HCT116 (cell line): ENCODE results near the gene LRRC2. TPM values are rescaled to one million over a fixed set of nuclear protein-coding genes. Genes with fewer than 3 reads are reported as not detected.

Experiments
- ATAC-seq: fragments of 200-7000 bp; cut with Tn5 transposase; 2 replicates; pipeline ENCODE4 v1.9.1; 2020; ENCODE audit warnings: mild to moderate bottlenecking, moderate library complexity
- BruUV-seq: library from RNA; stranded (reverse); fragments of 400-500 nt; replicated peaks from 2 replicates; lab custom pipeline; 2021; lab: Mats Ljungman, UMichigan
- CTCF ChIA-PET: fragments of 300-600 bp; sonication (Branson Sonifier 250); formaldehyde crosslinking; loops from one replicate; lab custom pipeline; 2021; ENCODE audit warnings: antibody characterized with exemption; lab: Charles Lee
- POLR2A ChIA-PET: fragments of 300-600, 350-600 bp; sonication (Branson Sonifier 250); formaldehyde crosslinking; loops from one replicate; lab custom pipeline; 2021; ENCODE audit warnings: antibody characterized with exemption; lab: Charles Lee
- RAD21 ChIA-PET, 2 experiments: fragments of 300-600 bp; sonication (Branson Sonifier 250); formaldehyde crosslinking; loops; one replicate each; lab custom pipeline; 2023; ENCODE audit warnings: low total read pairs in 2 of 2; ENCODE audit not compliant: uncharacterized antibody in 2 of 2, unreplicated experiment in 2 of 2, low non-redundant PET in 1 of 2; lab: Charles Lee
- DNase-seq: peaks from one replicate; pipeline ENCODE4 v3.0.0-alpha.2; 2010; ENCODE audit warnings: low read depth, low spot score
- H2AFZ ChIP-seq: fragments of 200-600 bp; shearing (Covaris generic), sonication (generic); 2 replicates; pipeline ENCODE4 v1.6.1; 2017; ENCODE audit warnings: low read depth, mixed run types, mixed read lengths, antibody characterized with exemption, low read length; ENCODE audit not compliant: poor library complexity, severe bottlenecking
- H3K27ac ChIP-seq: 2 replicates; pipeline ENCODE4 v1.5.1; 2012; ENCODE audit warnings: low read depth, low read length
- H3K27me3 ChIP-seq: fragments of 200-600 bp; sonication (generic); 2 replicates; pipeline ENCODE4 v1.6.1; 2016; ENCODE audit warnings: mixed run types, low read length, mixed read lengths; ENCODE audit not compliant: insufficient read depth
- H3K36me3 ChIP-seq, 2 experiments: fragments of 200-500 bp in 1 of 2; fragments of 200-600 bp in 1 of 2; sonication (Bioruptor generic) in 1 of 2; sonication (generic) in 1 of 2; 2 replicates each; pipeline versions ENCODE4 v1.5.1 to v1.6.1; 2014 to 2016; ENCODE audit warnings: low read length in 2 of 2, inconsistent platforms in 1 of 2, mixed read lengths in 1 of 2, mixed run types in 1 of 2; ENCODE audit not compliant: insufficient read depth in 2 of 2, control insufficient read depth in 1 of 2
- H3K4me1 ChIP-seq, 2 experiments: fragments of 200-600 bp in 1 of 2; sonication (generic) in 1 of 2; 2 replicates each; pipeline versions ENCODE4 v1.5.1 to v1.6.1; 2012 to 2017; ENCODE audit warnings: low read length in 2 of 2, inconsistent platforms in 1 of 2, mild to moderate bottlenecking in 1 of 2, mixed read lengths in 1 of 2, mixed run types in 1 of 2, moderate library complexity in 1 of 2; ENCODE audit not compliant: insufficient read depth in 2 of 2, control insufficient read depth in 1 of 2
- H3K4me2 ChIP-seq: fragments of 200-600 bp; sonication (generic); 2 replicates; pipeline ENCODE4 v1.6.1; 2017; ENCODE audit warnings: mixed run types, low read length, mixed read lengths
- H3K4me3 ChIP-seq, 2 experiments: fragments of 200-600 bp in 1 of 2; sonication (generic) in 1 of 2; replicated peaks in 1 of 2; 2 replicates each; pipeline ENCODE4 v1.5.1; 2011 to 2016; ENCODE audit warnings: low read length in 2 of 2, control low read depth in 1 of 2, low read depth in 1 of 2, mild to moderate bottlenecking in 1 of 2, mixed read lengths in 1 of 2, mixed run types in 1 of 2
- H3K79me2 ChIP-seq: fragments of 200-600 bp; sonication (generic); 2 replicates; pipeline ENCODE4 v1.6.1; 2017; ENCODE audit warnings: mild to moderate bottlenecking, mixed run types, low read length, moderate library complexity, mixed read lengths; ENCODE audit not compliant: insufficient read depth
- H3K9ac ChIP-seq: fragments of 200-600 bp; sonication (generic); 2 replicates; pipeline ENCODE4 v1.6.1; 2016; ENCODE audit warnings: low read length, mixed read lengths
- H3K9me2 ChIP-seq: fragments of 200-600 bp; sonication (generic), shearing (Covaris generic); 2 replicates; pipeline ENCODE4 v1.6.1; 2017; ENCODE audit warnings: mixed run types, mild to moderate bottlenecking, moderate library complexity; ENCODE audit not compliant: insufficient read depth
- H3K9me3 ChIP-seq, 2 experiments: fragments of 200-500 bp in 1 of 2; fragments of 200-600 bp in 1 of 2; sonication (Bioruptor generic) in 1 of 2; sonication (generic) in 1 of 2; 2 replicates each; pipeline ENCODE4 v1.6.1; 2014 to 2017; ENCODE audit warnings: low read length in 2 of 2, mixed read lengths in 2 of 2, inconsistent platforms in 1 of 2, low read depth in 1 of 2, mild to moderate bottlenecking in 1 of 2, mixed run types in 1 of 2, moderate library complexity in 1 of 2; ENCODE audit not compliant: control insufficient read depth in 1 of 2, insufficient read depth in 1 of 2
- H4K20me1 ChIP-seq: fragments of 200-600 bp; sonication (generic), shearing (Covaris generic); 2 replicates; pipeline ENCODE4 v1.6.1; 2017; ENCODE audit warnings: mixed run types, mild to moderate bottlenecking, moderate library complexity; ENCODE audit not compliant: insufficient read depth
- CBX3 ChIP-seq: IDR thresholded peaks from 2 replicates; pipeline ENCODE4 v1.6.1; 2012; ENCODE audit warnings: low read depth
- CEBPB ChIP-seq: IDR thresholded peaks from 2 replicates; pipeline ENCODE4 v1.6.1; 2012; ENCODE audit warnings: low read depth
- CTCF ChIP-seq, 3 experiments: fragments of 200-600 bp in 1 of 3; sonication (generic) in 1 of 3; IDR thresholded peaks in 2 of 3; conservative IDR thresholded peaks in 1 of 3; 2 replicates each; pipeline ENCODE4 v1.5.1; 2012 to 2017; ENCODE audit warnings: low read depth in 2 of 3, low read length in 2 of 3, antibody characterized with exemption in 1 of 3, borderline replicate concordance in 1 of 3, control low read depth in 1 of 3, mild to moderate bottlenecking in 1 of 3, mixed read lengths in 1 of 3, mixed run types in 1 of 3, moderate library complexity in 1 of 3; ENCODE audit not compliant: insufficient read depth in 1 of 3
- EGR1 ChIP-seq: IDR thresholded peaks from 2 replicates; pipeline ENCODE4 v1.6.1; 2012; ENCODE audit warnings: low read depth
- EZH2 ChIP-seq: fragments of 200-600 bp; sonication (generic); IDR thresholded peaks from 2 replicates; pipeline ENCODE4 v1.6.1; 2017; ENCODE audit warnings: antibody characterized with exemption, mixed run types
- FOSL1 ChIP-seq: IDR thresholded peaks from 2 replicates; pipeline ENCODE4 v1.6.1; 2012; ENCODE audit warnings: low read depth
- JUND ChIP-seq: IDR thresholded peaks from 2 replicates; pipeline ENCODE4 v1.6.1; 2012
- MAX ChIP-seq: IDR thresholded peaks from 2 replicates; pipeline ENCODE4 v1.6.1; 2012
- POLR2A ChIP-seq: IDR thresholded peaks from 2 replicates; pipeline ENCODE4 v1.7.0; 2011; ENCODE audit warnings: borderline replicate concordance; ENCODE audit not compliant: insufficient read depth, insufficient read length; ENCODE audit errors: extremely low read depth
- POLR2AphosphoS5 ChIP-seq: IDR thresholded peaks from 2 replicates; pipeline ENCODE4 v1.6.1; 2011; ENCODE audit warnings: mild to moderate bottlenecking, low read depth, low read length, moderate library complexity
- RAD21 ChIP-seq: IDR thresholded peaks from 2 replicates; pipeline ENCODE4 v1.6.1; 2012; ENCODE audit warnings: low read depth, mild to moderate bottlenecking
- SIN3A ChIP-seq: IDR thresholded peaks from 2 replicates; pipeline ENCODE4 v1.6.1; 2012; ENCODE audit warnings: low read depth
- SRF ChIP-seq: IDR thresholded peaks from 2 replicates; pipeline ENCODE4 v1.6.1; 2012; ENCODE audit warnings: low read depth
- YY1 ChIP-seq: IDR thresholded peaks from 2 replicates; pipeline ENCODE4 v1.6.1; 2011; ENCODE audit warnings: low read length, low read depth, moderate library complexity, mild to moderate bottlenecking; ENCODE audit not compliant: insufficient replicate concordance; ENCODE audit errors: extremely low read depth
- ZNF274 ChIP-seq: fragments of 200-500 bp; sonication (Bioruptor generic); IDR thresholded peaks from 2 replicates; pipeline ENCODE4 v1.6.1; 2014; ENCODE audit warnings: mild to moderate bottlenecking, low read depth, low read length, inconsistent platforms
- intact Hi-C: fragments of 100-400 bp; cut with micrococcal nuclease; formaldehyde crosslinking; loops from 2 replicates; pipeline ENCODE4 v1.10.0; 2022
- total RNA-seq: library from RNA; stranded (reverse); gene quantifications from one replicate; pipeline ENCODE4 v1.2.1, GENCODE V29; 2021; ENCODE audit not compliant: unreplicated experiment

LRRC2 gene
- total RNA-seq, 1 experiment from 2014 or later: not detected

- H3K27ac ChIP-seq: no peak overlapping the region
- DNase-seq (no peak), ATAC-seq (no peak)
- no peak overlapping the region for H3K4me3 ChIP-seq
- ChIA-PET RAD21 (no interaction called here), CTCF (no interaction called here), POLR2A (no interaction called here)
- no peaks in the 10 kb centered on the region for H4K20me1 ChIP-seq
- no peaks in the 10 kb centered on the region for H3K9me2 ChIP-seq
- no peaks in the 10 kb centered on the region for H3K4me1 ChIP-seq
- no peaks in the 10 kb centered on the region for H3K9me3 ChIP-seq
- intact Hi-C loops: no loop called here
- TF ChIP-seq SIN3A: no peak
- no peak for TF ChIP-seq YY1
- no peak for TF ChIP-seq POLR2AphosphoS5
- no peak for TF ChIP-seq JUND
- TF ChIP-seq RAD21: no peak
- TF ChIP-seq EZH2: no peak
- no peak for TF ChIP-seq EGR1
- no peak overlapping the region for H3K4me2 ChIP-seq
- no peak overlapping the region for H3K9ac ChIP-seq
- H3K79me2 ChIP-seq: no peaks in the 10 kb centered on the region
- no TSS peak for BruUV-seq
- no peak overlapping the region for H2AFZ ChIP-seq
- H3K27me3 ChIP-seq: no peaks in the 10 kb centered on the region
- no peaks in the 10 kb centered on the region for H3K36me3 ChIP-seq
These were observed 28.3 kb downstream of the LRRC2 start for GRCh38 chr3:46537779-46538178.

GRCh38 chr3:46537316-46537715 lies 28.8 kb downstream of the LRRC2 start:
- H3K9ac ChIP-seq: no peak overlapping the region
- H3K4me1 ChIP-seq: no peaks in the 10 kb centered on the region
- H3K36me3 ChIP-seq: no peaks in the 10 kb centered on the region
- no TSS peak for BruUV-seq
- no peak overlapping the region for H3K4me3 ChIP-seq
- no peaks in the 10 kb centered on the region for H3K79me2 ChIP-seq
- ChIA-PET RAD21 (no interaction called here), CTCF (no interaction called here), POLR2A (no interaction called here)
- no peaks in the 10 kb centered on the region for H3K9me2 ChIP-seq
- intact Hi-C loops: no loop called here
- H3K9me3 ChIP-seq: no peaks in the 10 kb centered on the region
- no peaks in the 10 kb centered on the region for H3K27me3 ChIP-seq
- ATAC-seq (no peak), DNase-seq (no peak)
- no peak overlapping the region for H2AFZ ChIP-seq
- H3K4me2 ChIP-seq: no peak overlapping the region
- TF ChIP-seq POLR2A (no peak), CTCF (IDR thresholded peaks at IDR 0.05 in 2 of 3, conservative IDR thresholded peaks at IDR 0.05 in 1 of 3; ENCODE audit: borderline replicate concordance in 1 of 3, insufficient read depth in 1 of 3, low read depth in 2 of 3, low read length in 2 of 3) (no peak), SIN3A (no peak), ZNF274 (no peak), EZH2 (no peak), MAX (no peak), SRF (no peak), POLR2AphosphoS5 (no peak), FOSL1 (no peak), CBX3 (no peak), JUND (no peak), CEBPB (no peak), EGR1 (no peak), RAD21 (no peak)
- H4K20me1 ChIP-seq: no peaks in the 10 kb centered on the region
- no peak overlapping the region for H3K27ac ChIP-seq
